HG02610 (cell line): ENCODE measurements around the gene HS3ST3A1.

Source experiments
- ATAC-seq: cut with Tn5 transposase; IDR thresholded peaks from one replicate; pipeline ENCODE4 v1.9.1; 2021; ENCODE audit warnings: mild to moderate bottlenecking, moderate library complexity; ENCODE audit not compliant: unreplicated experiment

Gene HS3ST3A1

DNA sequence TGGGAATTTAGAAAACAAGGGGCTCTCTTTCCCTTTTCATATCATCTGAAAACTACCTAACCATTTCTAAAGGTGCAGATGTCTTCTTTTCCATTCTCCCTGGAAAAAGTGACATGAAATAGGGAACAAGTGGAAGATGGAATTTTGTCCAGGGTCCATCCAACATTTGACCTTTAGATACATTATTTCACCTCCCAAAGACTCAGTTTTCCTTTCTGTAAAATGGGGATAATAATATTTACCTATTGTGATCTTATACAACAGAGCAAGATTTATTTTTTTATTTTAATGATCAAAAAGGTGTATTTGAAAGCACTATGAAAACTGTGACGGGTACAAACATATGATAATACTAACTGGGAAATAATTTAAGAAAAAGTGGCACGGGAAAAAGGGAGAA, 106.3 kb downstream of the HS3ST3A1 start:
- no peak for ATAC-seq

DNA sequence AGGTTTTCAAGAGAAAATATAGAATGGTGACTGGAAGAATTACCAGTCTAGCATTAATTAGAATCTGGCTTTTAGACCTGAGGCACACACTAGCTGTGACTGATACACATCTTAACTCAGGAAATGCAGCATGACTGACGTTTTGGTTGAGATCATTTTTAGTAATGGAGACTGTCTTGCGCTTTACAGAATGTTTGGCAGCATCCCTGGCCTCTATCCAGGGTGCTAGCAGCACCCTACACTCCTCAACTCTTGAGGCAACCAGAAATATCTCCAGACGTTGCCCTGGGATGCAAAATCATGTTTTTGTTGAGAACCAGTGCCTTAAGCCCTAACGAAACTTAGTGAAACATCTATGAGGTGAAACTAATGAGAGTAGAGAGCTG, 109.0 kb downstream of the HS3ST3A1 start:
- ATAC-seq, result no peak

DNA sequence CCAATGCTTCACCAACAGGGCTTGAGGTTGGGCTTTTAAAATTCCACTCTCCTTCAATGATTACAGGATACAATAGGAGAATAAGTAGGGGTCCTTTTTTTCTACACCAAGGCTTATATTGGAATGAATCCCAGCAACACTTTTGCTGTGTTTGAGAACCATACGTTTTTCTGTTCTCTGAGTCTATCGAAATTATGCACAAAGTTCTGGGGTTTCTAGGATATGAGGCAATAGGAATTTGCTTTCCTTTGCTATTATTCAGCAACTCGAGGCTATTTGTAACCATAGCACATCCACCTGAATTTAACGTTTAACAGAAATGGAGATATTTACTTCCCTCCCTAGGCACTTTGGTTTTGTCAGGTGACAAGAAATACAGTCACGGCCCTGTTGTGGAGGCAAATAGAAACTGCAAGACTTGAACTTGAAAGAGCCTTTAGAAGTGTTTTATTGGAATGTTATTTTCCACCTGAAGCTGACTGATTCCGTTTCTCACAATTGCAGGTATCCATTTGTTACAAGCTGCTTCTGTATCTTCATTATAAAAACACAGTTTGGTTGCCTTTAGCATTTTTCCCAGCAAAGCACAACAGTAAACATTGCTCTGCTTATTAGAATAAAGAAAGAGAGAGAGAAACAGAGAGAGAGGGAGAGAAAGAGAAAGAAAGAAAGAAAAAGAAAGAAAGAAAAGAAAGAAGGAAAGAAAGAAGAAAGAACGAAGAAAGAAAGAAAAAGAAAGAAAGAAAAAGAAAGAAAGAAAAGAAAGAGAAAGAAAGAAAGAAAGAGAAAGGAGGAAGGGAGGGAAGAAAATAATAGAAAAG, 109.6 kb downstream of the HS3ST3A1 start:
- ATAC-seq, result no peak

DNA sequence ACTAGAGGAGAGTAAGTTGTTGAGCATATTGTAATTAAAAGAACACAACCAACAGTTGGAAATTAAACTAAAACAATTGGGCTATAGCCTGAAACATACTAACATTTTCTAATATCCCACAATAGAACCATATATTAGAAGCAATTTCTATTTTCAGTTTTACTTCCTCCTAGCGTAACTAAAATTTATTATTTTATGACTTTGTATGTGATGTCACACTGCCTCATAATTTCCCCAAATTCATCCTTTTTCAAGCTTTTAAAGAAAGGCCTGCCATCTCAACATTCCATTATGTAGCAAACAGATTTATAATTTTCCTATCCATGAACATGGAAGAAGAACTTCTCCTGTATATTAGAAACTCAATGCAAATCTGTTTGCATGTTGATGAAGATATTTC, 110.2 kb downstream of the HS3ST3A1 start:
- no peak for ATAC-seq

DNA sequence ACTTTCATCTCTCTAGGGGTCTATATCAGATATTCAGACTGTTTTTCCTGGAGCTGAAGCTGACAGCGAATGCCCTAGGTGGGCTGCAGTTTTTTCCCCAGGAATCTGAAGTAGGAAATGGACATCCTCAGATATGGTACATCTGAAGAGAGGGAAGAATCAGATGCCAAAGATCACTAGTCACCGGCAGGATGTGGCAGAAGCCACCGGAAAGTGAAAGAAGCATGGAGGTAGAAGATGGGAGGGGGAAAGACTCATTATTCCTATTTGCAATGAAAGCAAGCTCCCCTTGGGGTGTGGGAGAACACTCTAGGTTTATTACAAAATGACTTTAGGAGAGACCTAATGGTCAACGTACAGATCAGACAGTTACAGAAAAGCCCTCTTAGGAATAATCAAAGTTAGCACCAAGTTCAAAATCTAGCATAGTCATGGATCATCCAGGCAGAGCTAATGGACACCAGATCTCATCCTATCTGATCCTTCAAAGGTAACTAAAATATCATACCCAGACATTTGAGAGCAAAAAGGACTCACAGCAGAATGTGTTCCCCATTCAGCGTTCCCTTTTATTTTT, 110.7 kb downstream of the HS3ST3A1 start:
- no peak for ATAC-seq

DNA sequence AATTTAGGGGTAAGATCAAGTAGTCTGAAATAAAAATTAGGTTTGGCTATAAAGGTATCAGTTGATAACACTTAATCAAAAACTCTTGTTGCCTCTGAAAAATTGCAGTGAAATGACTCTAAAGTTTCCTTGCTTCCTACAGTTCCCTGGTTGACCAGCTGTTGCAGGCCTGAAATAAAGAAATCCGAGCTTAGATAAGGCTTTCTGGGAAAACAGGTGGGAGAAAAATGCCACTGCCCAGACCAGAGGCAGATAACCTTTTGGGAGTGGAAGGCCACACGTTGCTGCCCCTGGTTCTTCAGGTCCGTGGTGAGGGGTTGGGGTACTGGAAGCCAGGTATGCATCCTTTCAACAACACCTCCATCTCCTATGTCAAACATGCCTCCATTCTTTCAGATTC, 111.3 kb downstream of the HS3ST3A1 start:
- no peak for ATAC-seq

DNA sequence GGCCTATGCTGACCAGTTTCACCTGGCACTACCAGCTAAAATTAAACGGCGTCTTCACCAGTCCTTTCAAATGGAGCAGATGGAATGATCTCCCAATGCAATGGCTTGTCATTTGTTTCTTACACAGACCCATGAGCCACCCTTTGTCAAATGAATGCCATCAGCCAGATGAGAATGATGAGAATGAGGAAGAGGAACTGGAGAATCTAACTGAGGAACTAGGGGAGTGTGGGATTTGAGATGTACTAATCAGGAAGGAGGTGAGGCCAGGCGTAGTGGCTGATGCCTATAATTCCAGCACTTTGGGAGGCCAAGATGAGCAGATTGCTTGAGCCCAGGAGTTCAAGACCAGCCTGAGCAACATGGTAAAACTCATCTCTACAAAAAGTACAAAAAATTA, 116.4 kb downstream of the HS3ST3A1 start:
- no peak for ATAC-seq

DNA sequence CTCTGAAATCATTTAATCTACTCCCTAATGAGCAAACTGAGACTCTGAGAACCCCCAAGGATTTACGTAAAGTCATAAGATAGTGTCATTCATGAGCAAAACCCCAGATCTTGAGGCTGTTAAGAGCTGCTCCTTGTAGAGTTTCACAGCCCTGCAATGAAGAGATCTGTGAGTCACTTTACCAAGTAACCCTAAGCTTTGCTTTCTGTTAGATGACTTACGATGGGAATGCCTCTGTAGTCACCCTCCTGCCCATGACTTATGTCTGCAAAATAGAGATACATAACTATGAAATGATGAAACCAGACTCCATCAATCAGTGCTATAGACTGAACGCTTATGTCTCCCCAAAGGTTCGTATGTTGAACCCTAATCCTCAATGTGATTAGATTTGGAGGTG, 117.7 kb downstream of the HS3ST3A1 start:
- no peak for ATAC-seq

DNA sequence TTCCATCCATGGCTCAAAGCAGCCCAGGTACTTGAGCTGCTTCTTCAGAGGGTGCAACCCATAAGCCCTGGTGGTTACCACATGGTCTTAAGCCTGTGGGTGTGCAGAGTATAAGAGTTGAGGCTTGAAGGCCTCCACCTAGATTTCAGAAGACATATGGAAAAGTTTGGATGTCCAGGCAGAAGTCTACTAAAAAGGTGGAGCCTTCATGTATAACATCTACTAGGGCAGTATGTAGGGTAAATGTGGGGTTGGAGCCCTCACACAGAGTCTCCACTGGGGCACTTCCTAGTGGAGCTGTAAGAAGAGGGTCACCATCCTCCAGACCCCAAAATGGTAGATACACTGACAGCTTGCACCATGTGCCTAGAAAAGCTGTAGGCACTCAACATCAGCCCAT, 120.9 kb downstream of the HS3ST3A1 start:
- no peak for ATAC-seq

DNA sequence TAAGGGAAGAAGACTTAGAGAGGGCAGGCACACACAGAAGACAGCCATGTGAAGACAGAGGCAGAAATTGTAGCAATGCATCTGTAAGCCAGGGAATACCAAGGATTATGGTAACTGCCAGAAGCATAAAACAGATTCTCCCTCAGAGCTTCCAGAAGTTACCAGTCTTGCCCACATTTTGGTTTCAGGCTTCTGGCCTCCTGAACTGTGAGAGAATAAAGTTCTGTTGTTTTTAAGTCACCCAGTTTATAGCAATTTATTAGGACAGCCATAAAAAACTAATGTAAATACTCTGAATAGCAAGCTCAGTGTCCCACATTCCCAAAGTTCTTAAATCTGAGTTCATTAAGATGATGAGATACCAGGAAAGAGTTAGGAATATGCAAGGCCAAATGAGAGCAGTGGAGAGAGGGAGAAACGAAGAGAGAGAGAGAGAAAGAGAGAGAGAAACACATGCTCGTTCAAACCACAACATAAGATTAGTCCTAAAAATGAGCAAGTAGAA, 123.4 kb downstream of the HS3ST3A1 start:
- ATAC-seq, result no peak

DNA sequence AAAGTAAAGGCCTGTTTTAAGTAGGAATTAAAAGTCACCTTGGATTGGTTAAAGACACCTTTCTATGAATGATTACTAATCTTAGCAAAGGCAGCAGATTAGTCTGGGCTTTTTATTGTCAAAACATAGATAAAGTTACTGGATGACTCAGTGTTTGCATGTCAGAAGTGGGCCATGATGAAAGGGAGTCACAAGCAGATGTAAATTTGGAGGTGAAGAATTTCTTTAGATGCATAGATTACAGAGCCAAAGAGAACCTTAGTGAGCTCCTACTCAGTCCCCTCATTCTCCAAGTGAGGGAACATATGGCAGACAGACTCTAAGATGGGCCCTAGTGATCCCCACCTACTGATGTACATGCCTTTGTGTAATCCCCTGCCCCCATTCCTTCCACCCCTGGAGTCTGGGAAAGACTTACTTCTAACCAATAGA, 124.5 kb downstream of the HS3ST3A1 start:
- ATAC-seq, result no peak

DNA sequence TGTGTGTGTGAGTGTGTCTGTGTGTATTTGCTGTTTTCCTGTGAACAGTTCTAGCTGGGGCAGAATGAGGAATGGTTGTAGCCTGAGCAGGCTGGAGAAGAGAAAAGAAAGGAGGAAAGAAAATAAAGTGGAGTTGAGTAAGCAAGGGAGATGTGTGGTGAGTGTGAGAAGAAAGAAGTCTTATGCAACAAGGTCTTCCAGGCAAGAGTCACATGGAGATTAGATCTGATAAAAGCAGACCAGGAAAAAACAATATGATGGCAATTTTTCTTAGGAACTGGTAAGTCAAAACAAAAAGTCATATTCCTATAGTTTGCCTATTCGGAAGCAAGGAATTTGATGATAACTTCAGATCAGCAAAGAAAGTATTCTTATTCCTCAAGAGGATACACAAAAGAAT, 125.0 kb downstream of the HS3ST3A1 start:
- no peak for ATAC-seq

DNA sequence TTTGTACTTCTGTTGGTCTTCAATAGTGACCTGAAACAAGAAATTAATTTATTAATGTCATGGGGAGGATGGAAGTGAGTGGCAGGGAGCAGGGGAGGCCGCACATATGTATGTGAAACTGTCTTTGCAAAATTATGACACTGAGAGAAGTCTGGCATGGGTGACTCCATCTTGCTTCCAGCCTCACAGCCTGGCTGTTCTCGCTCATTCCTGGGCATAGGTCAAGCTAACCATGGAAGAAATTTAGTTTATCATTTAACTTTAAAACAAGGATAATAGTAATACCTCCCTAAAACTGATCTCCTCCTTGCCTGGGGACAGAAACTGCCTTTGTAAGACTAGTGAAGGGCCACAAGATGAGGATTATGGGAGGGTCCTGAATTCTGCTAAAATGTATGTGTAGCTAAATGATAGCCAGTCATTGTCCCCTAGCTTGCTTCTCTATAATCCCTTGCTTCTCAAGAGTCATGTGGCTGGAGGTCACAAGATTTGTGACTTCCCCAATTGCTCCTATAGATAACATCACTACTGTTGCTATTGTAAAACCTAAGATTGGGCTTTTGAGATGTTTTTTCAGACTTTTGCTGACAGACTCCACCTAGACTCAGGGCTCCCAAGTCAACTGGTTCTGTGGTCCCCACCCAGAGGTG, 126.0 kb downstream of the HS3ST3A1 start:
- ATAC-seq, result no peak

DNA sequence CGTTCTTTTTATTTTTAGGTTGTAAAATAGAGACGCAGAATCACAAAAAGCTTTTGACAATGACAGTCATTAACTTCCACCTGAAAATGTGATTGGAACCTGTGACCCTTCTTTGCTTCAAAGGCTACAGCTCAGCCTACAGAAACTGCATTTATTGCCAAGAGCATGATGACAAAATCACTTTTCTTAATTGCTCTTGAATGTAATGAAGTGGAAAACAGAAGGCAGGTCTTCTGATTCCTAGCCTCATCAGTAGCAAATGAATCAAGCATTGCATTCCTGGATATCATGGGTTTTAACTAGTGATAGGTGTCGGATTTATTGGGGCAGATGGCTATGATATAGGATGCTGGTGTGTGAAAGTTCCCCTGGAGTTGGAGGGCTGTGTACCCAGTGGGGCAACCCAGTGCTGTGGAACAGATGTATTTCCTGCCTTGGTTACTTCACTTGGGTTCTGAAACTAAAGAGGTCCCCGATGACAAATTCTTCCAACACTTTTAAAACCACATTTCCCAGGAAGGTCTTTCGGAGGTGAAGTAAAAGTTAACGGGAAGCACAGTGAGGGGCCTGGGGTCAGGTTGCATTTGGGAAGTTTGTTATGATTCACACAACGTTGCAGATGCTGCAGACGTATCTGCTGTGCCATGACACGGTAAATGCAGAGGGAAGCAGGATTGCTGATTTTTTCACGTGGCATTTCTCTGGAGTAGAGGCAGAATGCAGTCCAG, 127.5 kb downstream of the HS3ST3A1 start:
- ATAC-seq, result no peak

DNA sequence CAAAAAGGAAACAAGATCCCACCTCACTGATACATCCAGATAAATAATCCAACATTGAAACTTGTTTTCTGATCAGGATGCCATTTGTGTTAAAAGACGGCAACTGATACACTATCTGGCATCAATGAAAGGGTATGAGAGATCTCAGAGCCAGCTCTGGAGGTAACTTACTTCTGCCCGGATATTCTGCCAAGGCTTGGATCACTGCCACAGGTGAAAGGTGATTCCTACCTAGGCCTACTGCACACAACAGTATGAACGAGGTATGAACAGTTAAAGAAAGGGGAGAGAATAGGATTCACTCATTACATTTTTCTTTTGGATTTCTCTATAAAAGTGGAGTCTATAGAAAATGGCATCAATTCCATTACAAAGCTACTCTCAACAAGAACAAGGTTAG, 136.1 kb downstream of the HS3ST3A1 start:
- ATAC-seq, result no peak

DNA sequence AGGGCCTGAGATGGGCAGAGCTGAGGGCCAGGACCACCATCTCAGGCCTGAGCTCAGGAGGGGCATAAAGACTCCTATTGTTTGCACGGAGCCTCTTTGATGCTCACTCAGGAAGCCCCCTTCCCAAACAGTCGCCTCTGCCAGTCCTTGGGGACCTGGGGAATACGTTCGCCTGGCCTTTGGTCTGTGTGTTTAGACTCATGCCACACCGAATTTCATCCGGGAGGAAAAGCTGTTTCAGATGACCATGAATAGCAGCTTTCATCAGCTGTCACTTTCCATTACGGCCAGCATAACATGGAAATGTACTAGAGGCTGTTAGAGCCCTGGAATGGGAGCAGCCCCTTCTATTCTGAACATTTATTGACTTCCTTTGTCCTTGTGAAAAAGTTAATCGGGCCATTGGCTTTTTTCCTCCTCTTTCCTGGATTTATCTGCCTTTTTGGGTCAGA, 139.0 kb downstream of the HS3ST3A1 start:
- ATAC-seq, result no peak

DNA sequence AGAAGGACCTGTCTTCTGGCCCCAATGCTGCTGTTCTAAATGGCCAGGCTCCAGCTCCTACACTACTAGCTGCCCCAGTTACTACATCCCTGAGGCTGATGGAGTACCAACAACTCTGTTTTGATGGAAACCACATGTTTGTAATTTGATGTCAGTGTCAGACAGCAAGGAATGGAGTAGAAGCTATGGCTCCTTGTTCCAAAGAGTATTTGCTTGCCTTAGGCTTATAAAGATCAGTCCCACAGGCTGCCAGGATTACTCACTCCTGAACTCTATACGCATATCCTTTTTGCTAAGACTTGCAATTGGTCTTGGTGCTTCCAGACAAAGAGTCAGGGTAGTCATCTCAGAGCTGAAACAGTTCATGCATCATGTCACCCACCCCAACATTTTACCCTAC, 139.6 kb downstream of the HS3ST3A1 start:
- ATAC-seq, result no peak

DNA sequence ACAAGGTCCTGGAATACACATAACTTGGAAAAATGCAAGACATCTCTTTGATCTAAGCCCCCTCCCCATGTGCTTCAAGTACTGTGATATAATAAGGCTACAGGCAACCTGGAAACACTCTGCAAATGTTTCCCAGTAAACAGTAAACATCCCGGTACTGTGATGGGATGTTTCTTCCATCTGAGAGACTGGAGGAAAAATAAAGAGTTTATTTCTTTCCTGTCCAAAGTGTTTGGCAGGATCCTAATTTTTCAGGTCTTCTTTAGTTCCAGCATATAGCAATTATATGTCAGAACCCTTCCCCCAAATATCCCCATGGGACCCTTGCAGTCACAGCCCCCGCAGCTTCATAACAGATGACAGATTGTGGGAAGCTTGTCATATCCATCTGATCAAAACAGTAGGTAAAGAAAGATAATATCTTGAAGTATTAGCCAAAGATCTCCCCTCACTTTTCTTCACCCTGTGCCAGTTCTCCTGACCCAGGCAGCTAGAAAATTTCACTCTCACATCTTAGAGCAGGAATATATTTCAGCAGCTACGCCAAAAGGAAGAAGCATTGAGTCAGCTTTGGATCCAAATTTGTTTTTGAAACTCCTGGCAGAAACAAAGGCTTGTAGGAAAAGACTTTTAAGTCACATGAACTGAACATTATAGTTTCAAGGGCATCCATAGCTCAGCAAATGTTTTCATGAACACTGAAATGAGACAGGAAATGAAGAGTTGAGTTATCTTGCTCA, 141.3 kb downstream of the HS3ST3A1 start:
- no peak for ATAC-seq

DNA sequence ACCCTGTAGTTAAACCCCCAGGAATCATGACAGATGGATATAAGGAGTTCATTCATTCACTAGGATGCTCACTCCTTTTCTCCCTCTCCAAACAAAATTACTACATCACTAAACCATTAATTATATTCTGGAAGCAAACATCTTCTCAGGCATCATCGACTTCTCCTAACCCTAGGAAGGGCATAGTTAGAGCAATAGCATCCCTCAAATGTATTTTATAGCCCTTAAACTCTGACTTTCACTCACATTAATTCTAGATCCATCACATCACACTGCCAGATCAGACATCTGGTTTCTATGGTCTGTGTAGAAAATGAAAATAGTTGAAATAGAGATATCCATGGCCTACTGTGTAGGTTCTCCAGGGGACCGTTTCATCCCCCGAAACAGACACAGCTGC, 143.9 kb downstream of the HS3ST3A1 start:
- no peak for ATAC-seq
